Fibroblast of skin of scalp (primary cell): ENCODE results near the gene KMT2A.
"Not testable (repeated sequence)": the region's sequence is repeated elsewhere in the genome, so short reads cannot be mapped to it uniquely, and the experiment has no call there.

Experiments
- DNase-seq: peaks from one replicate; pipeline ENCODE4 v3.0.0-alpha.2; 2013

The KMT2A gene

GRCh38 chr11:118435290-118435892 is 901 bp upstream of the KMT2A start:
- peak; percentile 32 for DNase-seq

DNA sequence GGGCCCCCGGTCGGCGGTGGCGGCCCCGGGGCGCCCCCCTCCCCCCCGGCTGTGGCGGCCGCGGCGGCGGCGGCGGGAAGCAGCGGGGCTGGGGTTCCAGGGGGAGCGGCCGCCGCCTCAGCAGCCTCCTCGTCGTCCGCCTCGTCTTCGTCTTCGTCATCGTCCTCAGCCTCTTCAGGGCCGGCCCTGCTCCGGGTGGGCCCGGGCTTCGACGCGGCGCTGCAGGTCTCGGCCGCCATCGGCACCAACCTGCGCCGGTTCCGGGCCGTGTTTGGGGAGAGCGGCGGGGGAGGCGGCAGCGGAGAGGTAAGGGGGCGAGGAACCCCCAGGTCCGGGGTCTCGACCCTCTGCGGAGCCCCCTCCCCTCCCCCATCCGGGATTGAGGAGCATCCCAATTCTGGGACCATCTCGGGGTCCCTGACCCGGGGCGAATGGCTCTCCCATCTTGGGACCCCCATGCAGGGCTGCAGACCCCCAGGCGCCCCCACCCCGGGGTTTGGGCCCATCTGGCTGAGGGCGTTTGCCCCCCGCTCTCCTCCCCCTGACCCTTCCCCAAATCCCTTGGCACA is 431 bp downstream of the KMT2A start:
- no peak for DNase-seq

- peak; percentile 31 for DNase-seq
Measured at GRCh38 chr11:118437208-118438125, 1.2 kb downstream of the KMT2A start.

- peak; percentile 77 for DNase-seq
Measured at GRCh38 chr11:118438314-118438931, 2.1 kb downstream of the KMT2A start.

DNA sequence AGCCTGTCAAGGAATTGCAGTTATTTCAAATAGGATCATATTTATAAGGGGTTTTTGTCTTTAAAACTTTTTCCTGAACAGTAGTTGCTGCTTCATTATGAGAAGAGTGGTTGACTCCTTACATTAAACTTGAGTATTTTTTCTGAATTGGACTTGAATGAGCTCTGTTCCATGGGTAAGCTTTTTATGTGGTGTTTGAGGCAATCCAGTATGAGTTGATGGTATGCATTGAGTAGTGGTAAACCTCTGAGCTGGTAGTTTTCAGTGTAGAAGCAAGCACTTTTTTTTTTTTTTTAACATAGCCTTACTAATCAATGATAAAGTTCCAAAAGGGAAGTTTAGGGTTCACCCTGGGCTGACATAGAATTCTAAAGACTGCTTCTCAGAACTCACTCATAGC is 3.4 kb downstream of the KMT2A start:
- DNase-seq: no peak

- DNase-seq: no peak
Measured at GRCh38 chr11:118441770-118442275, 5.5 kb downstream of the KMT2A start.

- no peak for DNase-seq
Measured at GRCh38 chr11:118442301-118442700, 6.0 kb downstream of the KMT2A start.

DNA sequence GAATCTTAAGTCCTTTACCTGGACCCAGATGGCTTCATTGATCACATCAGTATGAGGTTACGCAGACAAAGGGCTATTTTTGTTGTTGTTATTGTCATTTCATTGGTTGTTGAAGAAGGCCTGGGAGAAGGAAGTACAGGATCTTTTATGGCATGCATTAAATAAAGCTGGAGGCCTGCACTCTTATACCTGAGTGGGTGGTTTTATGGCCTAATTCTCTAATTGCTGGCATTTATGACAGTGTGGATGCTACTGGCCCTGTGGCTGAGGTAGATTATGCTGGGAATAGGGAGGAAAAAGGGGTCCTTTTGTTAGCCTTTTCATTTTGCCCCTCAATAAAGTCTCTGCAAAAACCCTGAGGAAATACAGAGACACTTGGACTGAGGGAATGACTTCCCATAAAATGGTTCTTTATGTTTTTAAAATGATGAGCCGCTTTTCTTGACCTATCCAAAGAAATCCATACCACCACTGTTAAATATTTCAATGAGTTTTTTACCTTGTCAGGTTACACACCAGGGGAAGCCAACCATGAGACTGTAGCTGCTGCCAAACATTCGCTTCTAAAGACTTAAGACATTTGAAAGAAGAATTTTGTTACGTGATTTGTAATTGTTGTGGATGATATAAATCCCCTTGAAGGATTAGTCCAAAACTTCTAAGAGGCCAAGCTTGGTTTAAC is 6.8 kb downstream of the KMT2A start:
- DNase-seq: no peak

DNA sequence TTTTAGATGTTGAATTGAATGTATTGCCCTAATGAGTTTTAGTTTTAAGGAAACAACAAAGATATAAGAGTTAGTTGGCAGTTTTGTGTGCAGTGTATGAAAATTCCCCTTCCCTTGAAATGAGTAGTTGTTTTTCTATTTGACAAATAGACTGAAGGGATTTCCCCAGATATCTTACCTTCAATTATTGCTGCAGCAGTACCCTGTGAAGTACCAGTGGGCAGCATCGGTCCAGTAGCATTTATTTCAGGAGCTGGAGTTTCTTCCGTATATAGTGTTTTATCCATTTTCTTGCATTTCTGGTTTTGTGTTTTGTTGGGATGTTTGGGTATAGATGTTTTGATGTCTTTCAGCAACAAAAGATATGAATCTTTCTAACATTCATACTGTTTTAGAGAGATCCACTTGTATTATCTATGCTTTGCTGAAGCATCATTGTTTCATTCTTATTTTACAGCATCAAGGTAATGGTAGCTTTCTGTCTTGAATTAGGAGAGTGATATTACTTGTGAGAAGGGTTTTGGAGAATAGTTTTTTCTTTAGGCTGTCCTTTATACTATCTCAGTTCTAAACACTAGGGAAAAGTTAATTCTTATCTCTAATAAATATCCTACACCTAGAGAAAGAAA is 7.4 kb downstream of the KMT2A start:
- no peak for DNase-seq

DNA sequence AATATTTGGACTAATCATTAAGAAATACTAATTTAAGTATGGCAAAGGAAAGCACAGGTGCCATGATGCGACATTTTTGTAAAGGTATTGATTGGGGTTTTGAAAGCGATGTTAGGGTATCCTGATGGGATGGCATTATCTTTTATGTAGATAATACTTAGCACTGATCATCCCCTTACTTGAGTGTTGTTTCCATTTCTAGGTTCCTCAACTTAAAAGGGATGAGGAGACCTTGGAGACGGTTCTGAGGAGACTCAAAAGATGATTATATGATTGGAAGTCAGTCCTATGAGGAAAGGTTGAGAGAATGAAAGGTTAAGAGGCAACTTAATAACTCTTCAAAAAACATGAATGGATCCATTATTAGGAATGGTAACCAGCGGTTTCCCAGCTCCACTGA is 11.1 kb downstream of the KMT2A start:
- no peak for DNase-seq

DNA sequence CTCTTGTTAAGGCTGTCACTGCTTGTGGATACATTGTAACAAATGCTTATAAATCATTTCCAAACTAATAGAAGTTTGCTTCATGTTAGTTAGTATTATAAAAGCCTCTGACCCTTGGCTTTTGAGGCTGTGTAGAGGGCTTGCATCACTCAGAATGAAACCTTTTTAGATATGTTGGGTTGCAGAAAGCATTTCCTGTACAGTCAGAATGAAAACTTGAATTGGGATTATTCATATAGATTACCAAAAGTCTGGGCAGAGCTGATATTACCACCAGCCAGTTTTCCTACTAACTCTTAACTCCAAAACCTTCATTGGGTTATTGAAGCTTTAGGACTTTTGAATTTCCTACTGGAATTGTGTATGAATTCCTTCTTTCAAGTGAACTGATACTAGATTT is 12.0 kb downstream of the KMT2A start:
- DNase-seq: peak; percentile 34

- no peak for DNase-seq
Measured at GRCh38 chr11:118449316-118449918, 13.1 kb downstream of the KMT2A start.

DNA sequence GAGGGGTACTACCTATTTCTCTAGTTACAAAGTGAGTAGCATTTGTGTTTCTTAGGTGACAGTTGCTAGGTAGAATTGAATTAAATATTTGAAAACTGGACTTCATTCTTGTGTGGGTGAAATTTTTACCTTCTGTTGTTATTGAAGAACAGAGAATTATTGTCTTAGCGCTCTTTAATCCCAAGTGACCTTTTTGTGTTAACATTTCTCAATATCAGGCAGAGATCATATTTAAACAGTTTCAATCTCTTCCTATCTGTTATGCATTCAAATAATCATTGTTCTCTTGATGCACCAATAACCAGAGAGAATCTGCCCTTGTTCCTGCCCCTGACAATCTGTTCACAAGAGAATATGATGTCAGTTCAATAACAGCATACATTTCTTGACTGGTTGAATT is 14.2 kb downstream of the KMT2A start:
- DNase-seq: no peak

GRCh38 chr11:118462178-118462577 is 25.9 kb downstream of the KMT2A start:
- no peak for DNase-seq

DNA sequence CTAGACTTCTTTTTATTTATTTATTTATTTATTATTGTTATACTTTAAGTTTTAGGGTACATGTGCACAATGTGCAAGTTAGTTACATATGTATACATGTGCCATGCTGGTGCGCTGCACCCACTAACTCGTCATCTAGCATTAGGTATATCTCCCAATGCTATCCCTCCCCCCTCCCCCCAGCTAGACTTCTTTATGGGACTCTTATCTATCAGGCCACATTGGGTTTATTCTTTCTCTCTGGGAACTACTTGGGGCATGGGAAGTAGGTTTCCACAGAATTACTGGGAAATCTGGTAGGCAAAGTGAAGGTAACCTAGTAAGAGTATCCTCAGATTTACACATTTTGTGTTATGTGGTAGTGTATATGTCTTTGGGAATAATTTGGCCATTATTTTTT is 32.7 kb downstream of the KMT2A start:
- not testable (repeated sequence) for DNase-seq

GRCh38 chr11:118471030-118471429 is 34.7 kb downstream of the KMT2A start:
- DNase-seq: no peak

- DNase-seq: no peak
Measured at GRCh38 chr11:118473537-118473936, 37.2 kb downstream of the KMT2A start.

DNA sequence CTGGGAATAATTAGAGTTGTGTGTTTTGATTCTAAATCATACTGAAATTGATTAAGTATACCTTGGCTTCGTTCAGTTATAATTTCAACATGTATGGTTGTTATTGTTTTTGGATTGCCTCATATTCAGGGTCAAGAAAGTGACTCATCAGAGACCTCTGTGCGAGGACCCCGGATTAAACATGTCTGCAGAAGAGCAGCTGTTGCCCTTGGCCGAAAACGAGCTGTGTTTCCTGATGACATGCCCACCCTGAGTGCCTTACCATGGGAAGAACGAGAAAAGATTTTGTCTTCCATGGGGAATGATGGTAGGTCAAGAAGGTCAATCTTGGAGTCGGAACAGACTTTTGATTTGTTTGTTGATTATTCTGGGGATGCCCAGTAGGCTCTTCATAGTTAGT is 40.4 kb downstream of the KMT2A start:
- DNase-seq: no peak

DNA sequence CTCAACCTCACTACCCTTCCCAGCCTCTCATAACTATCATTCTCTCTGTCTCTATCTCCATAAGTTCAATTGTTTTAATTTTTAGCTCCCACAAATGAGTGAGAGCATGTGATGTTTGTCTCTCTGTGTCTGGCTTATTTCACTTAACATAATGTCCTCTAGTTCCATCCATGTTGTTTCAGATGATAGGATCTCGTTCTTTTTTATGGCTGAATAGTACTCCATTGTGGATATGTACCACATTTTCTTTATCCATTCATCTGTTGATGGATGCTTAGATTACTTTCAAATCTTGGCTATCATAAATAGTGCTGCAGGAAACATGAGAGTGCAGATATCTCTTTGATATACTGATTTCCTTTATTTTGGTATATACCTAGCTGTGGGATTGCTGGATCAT is 44.9 kb downstream of the KMT2A start:
- DNase-seq: not testable (repeated sequence)

DNA sequence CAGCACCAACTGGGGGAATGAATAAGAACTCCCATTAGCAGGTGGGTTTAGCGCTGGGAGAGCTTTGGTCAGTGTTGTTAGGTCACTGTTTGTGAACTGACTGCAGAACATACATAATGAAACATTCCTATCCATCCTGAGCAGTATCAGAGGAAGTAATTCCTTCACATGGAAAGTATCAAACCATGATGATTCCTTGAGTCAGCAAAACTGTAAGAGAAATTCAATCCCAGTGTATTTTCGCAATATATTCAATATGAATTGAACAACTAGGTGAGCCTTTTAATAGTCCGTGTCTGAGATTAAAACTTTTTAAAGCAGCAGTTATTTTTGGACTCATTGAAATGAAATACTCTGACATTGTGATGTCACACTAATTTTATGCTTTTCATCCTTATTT is 48.1 kb downstream of the KMT2A start:
- no peak for DNase-seq

- DNase-seq: no peak
Measured at GRCh38 chr11:118485273-118485672, 49.0 kb downstream of the KMT2A start.
